H1 (cell line): Measurements from ENCODE around the gene NR3C2.

Source experiments
- CTCF ChIP-seq, 3 experiments: IDR thresholded peaks; 1 replicate in 2 of 3; 2 replicates in 1 of 3; pipeline versions ENCODE4 v1.5.1 to v1.6.1; 2011; ENCODE audit warnings: low read length in 3 of 3, mild to moderate bottlenecking in 3 of 3, inconsistent platforms in 2 of 3, low read depth in 1 of 3, moderate library complexity in 1 of 3; ENCODE audit not compliant: insufficient read depth in 1 of 3; ENCODE audit errors: control extremely low read depth in 1 of 3
- EP300 ChIP-seq, 2 experiments: IDR thresholded peaks; 1 replicate in 1 of 2; 2 replicates in 1 of 2; pipeline ENCODE4 v1.6.1; 2011 to 2012; ENCODE audit warnings: low read depth in 2 of 2, low read length in 2 of 2, mild to moderate bottlenecking in 2 of 2, borderline replicate concordance in 1 of 2, inconsistent platforms in 1 of 2, moderate library complexity in 1 of 2
- JUN ChIP-seq: IDR thresholded peaks from 2 replicates; pipeline ENCODE4 v1.6.1; 2011; ENCODE audit warnings: low read depth, mild to moderate bottlenecking, improper control_type of control experiment, low read length
- RAD21 ChIP-seq, 2 experiments: IDR thresholded peaks in 1 of 2; conservative IDR thresholded peaks in 1 of 2; 2 replicates each; pipeline ENCODE4 v1.6.1; 2011; ENCODE audit warnings: low read depth in 2 of 2, low read length in 2 of 2, improper control_type of control experiment in 1 of 2, inconsistent platforms in 1 of 2, mild to moderate bottlenecking in 1 of 2, moderate library complexity in 1 of 2
- YY1 ChIP-seq: IDR thresholded peaks from 2 replicates; pipeline ENCODE4 v1.6.1; 2011; ENCODE audit warnings: low read depth, mild to moderate bottlenecking, low read length
- ZNF274 ChIP-seq: IDR thresholded peaks from 2 replicates; pipeline ENCODE4 v1.7.0; 2012; ENCODE audit warnings: low read length, borderline replicate concordance; ENCODE audit errors: extremely low read depth

GRCh38 chr4:148344941-148345340, 97.3 kb downstream of the NR3C2 start:
- no peak for TF ChIP-seq CTCF (IDR thresholded peaks at IDR 0.05; ENCODE audit: control extremely low read depth in 1 of 3, insufficient read depth in 1 of 3, low read depth in 1 of 3, low read length in 3 of 3)
- no peak for TF ChIP-seq RAD21 (IDR thresholded peaks at IDR 0.05 in 1 of 2, conservative IDR thresholded peaks at IDR 0.05 in 1 of 2; ENCODE audit: low read depth in 2 of 2, low read length in 2 of 2)
- TF ChIP-seq EP300 (IDR thresholded peaks at IDR 0.05; ENCODE audit: borderline replicate concordance in 1 of 2, low read depth in 2 of 2, low read length in 2 of 2), result no peak
- no peak for TF ChIP-seq YY1
- TF ChIP-seq ZNF274, result no peak
- TF ChIP-seq JUN, result no peak
